Panc1 (cell line): ENCODE measurements around the gene ESR1. TPM values are rescaled to one million over a fixed set of nuclear protein-coding genes. Genes with fewer than 3 reads are reported as not detected.

ENCODE experiments used
- ATAC-seq: fragments of 200-7000 bp; cut with Tn5 transposase; 2 replicates; pipeline ENCODE4 v1.9.1; 2020; ENCODE audit warnings: mild to moderate bottlenecking, moderate library complexity
- BruUV-seq: library from RNA; stranded (reverse); fragments of 400-500 nt; replicated peaks from 2 replicates; lab custom pipeline; 2021; lab: Mats Ljungman, UMichigan
- CTCF ChIA-PET: fragments of 300-600 bp; sonication (Branson Sonifier 250); formaldehyde crosslinking; loops from one replicate; lab custom pipeline; 2022; ENCODE audit warnings: antibody characterized with exemption; lab: Charles Lee
- POLR2A ChIA-PET: fragments of 300-600 bp; sonication (Branson Sonifier 250); formaldehyde crosslinking; loops from one replicate; lab custom pipeline; 2022; ENCODE audit warnings: antibody characterized with exemption; lab: Charles Lee
- DNase-seq: peaks from one replicate; pipeline ENCODE4 v3.0.0-alpha.2; 2010; ENCODE audit warnings: low read depth, low spot score
- H3K27ac ChIP-seq: 2 replicates; pipeline ENCODE4 v1.5.1; 2011; ENCODE audit warnings: mild to moderate bottlenecking, low read length, inconsistent platforms
- H3K27me3 ChIP-seq: fragments of 200-500 bp; sonication (Bioruptor generic); 2 replicates; pipeline ENCODE4 v1.6.0; 2014; ENCODE audit warnings: low read length, inconsistent platforms; ENCODE audit not compliant: control insufficient read depth, insufficient read depth
- H3K36me3 ChIP-seq: fragments of 200-500 bp; sonication (Bioruptor generic); 2 replicates; pipeline ENCODE4 v1.5.1; 2014; ENCODE audit warnings: inconsistent platforms, mild to moderate bottlenecking, low read length, moderate library complexity; ENCODE audit not compliant: control insufficient read depth, insufficient read depth
- H3K4me1 ChIP-seq: 2 replicates; pipeline ENCODE4 v1.5.1; 2011; ENCODE audit warnings: inconsistent platforms, mild to moderate bottlenecking, low read length, moderate library complexity; ENCODE audit not compliant: control insufficient read depth, insufficient read depth
- H3K4me3 ChIP-seq, 2 experiments: 2 replicates each; pipeline ENCODE4 v1.5.1; 2011 to 2012; ENCODE audit warnings: low read depth in 2 of 2, low read length in 2 of 2, mild to moderate bottlenecking in 2 of 2, inconsistent platforms in 1 of 2, moderate library complexity in 1 of 2
- H3K9me3 ChIP-seq: fragments of 200-500 bp; sonication (Bioruptor generic); 2 replicates; pipeline ENCODE4 v1.5.1; 2014; ENCODE audit warnings: low read depth, mild to moderate bottlenecking, inconsistent platforms, low read length, moderate library complexity; ENCODE audit not compliant: control insufficient read depth, insufficient read depth
- POLR2AphosphoS5 ChIP-seq: IDR thresholded peaks from 2 replicates; pipeline ENCODE4 v1.6.1; 2012; ENCODE audit warnings: mild to moderate bottlenecking, low read depth, low read length, moderate library complexity
- SIN3A ChIP-seq: IDR thresholded peaks from 2 replicates; pipeline ENCODE4 v1.6.1; 2012; ENCODE audit warnings: low read depth, mild to moderate bottlenecking, low read length, moderate library complexity, borderline replicate concordance; ENCODE audit not compliant: insufficient read depth
- TCF7L2 ChIP-seq: IDR thresholded peaks from 2 replicates; pipeline ENCODE4 v1.6.1; 2011; ENCODE audit warnings: mild to moderate bottlenecking, low read depth, low read length, inconsistent platforms
- in situ Hi-C: cut with HindIII; loops from 2 replicates; pipeline ENCODE4 v1.10.0; 2016; ENCODE audit warnings: low sequenced_read_pairs, low pct_unique_long_range_greater_than_20kb
- intact Hi-C: fragments of 100-400 bp; cut with micrococcal nuclease; formaldehyde crosslinking; loops from one replicate; pipeline ENCODE4 v1.10.0; 2022; ENCODE audit not compliant: unreplicated experiment
- total RNA-seq: library from RNA; stranded (reverse); gene quantifications from one replicate; pipeline ENCODE4 v1.2.1, GENCODE V29; 2021; ENCODE audit not compliant: unreplicated experiment
- TF ChIP-seq, protein P1 (sequence below), 2 experiments: IDR thresholded peaks; 2 replicates each; pipeline ENCODE4 v1.6.1; 2011 to 2012; ENCODE audit warnings: low read depth in 2 of 2, control low read depth in 1 of 2, low read length in 1 of 2, mild to moderate bottlenecking in 1 of 2, moderate library complexity in 1 of 2; ENCODE audit not compliant: insufficient read depth in 1 of 2
- TF ChIP-seq, protein P2 (sequence below): fragments of 450-650 bp; IDR thresholded peaks from 2 replicates; pipeline ENCODE4 v1.5.1; 2017; ENCODE audit warnings: mild to moderate bottlenecking

Gene ESR1
- total RNA-seq, 1 experiment from 2014 or later: 0.03 TPM

DNA sequence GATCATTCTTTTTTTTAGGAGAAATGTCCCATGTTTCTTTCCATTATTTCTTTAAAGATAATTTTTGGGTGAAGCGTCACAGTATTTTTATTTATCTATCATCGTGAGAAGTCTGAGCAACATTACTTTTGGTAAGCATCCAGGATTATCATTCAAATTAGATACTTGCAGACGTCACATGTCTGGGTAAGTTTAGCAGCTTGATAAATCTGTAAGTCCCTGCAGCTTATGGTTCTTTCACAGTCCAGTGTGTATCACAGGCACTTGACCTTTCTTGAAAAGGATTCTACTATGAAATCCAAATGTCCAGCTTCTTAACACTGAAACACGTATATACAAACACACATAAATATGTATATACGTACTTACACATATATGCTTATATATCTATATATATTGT, 359.4 kb downstream of the ESR1 start:
- no TSS peak for BruUV-seq
- H3K36me3 ChIP-seq: no peaks in the 10 kb centered on the region
- intact Hi-C loops: no loop called here
- in situ Hi-C loops: no loop called here
- TF ChIP-seq, protein P1, sequence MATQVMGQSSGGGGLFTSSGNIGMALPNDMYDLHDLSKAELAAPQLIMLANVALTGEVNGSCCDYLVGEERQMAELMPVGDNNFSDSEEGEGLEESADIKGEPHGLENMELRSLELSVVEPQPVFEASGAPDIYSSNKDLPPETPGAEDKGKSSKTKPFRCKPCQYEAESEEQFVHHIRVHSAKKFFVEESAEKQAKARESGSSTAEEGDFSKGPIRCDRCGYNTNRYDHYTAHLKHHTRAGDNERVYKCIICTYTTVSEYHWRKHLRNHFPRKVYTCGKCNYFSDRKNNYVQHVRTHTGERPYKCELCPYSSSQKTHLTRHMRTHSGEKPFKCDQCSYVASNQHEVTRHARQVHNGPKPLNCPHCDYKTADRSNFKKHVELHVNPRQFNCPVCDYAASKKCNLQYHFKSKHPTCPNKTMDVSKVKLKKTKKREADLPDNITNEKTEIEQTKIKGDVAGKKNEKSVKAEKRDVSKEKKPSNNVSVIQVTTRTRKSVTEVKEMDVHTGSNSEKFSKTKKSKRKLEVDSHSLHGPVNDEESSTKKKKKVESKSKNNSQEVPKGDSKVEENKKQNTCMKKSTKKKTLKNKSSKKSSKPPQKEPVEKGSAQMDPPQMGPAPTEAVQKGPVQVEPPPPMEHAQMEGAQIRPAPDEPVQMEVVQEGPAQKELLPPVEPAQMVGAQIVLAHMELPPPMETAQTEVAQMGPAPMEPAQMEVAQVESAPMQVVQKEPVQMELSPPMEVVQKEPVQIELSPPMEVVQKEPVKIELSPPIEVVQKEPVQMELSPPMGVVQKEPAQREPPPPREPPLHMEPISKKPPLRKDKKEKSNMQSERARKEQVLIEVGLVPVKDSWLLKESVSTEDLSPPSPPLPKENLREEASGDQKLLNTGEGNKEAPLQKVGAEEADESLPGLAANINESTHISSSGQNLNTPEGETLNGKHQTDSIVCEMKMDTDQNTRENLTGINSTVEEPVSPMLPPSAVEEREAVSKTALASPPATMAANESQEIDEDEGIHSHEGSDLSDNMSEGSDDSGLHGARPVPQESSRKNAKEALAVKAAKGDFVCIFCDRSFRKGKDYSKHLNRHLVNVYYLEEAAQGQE (IDR thresholded peaks at IDR 0.05; ENCODE audit: insufficient read depth in 1 of 2, low read depth in 2 of 2, low read length in 1 of 2): no peak
- TF ChIP-seq POLR2AphosphoS5 (no peak), SIN3A (no peak), TCF7L2 (no peak)
- TF ChIP-seq, protein P2, sequence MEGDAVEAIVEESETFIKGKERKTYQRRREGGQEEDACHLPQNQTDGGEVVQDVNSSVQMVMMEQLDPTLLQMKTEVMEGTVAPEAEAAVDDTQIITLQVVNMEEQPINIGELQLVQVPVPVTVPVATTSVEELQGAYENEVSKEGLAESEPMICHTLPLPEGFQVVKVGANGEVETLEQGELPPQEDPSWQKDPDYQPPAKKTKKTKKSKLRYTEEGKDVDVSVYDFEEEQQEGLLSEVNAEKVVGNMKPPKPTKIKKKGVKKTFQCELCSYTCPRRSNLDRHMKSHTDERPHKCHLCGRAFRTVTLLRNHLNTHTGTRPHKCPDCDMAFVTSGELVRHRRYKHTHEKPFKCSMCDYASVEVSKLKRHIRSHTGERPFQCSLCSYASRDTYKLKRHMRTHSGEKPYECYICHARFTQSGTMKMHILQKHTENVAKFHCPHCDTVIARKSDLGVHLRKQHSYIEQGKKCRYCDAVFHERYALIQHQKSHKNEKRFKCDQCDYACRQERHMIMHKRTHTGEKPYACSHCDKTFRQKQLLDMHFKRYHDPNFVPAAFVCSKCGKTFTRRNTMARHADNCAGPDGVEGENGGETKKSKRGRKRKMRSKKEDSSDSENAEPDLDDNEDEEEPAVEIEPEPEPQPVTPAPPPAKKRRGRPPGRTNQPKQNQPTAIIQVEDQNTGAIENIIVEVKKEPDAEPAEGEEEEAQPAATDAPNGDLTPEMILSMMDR: no peak
- no peaks in the 10 kb centered on the region for H3K27me3 ChIP-seq
- POLR2A ChIA-PET: no interaction called here
- H3K27ac ChIP-seq: no peak overlapping the region
- H3K9me3 ChIP-seq: no peaks in the 10 kb centered on the region
- H3K4me3 ChIP-seq: no peak overlapping the region
- no peak for ATAC-seq
- H3K4me1 ChIP-seq: no peaks in the 10 kb centered on the region
- no peak for DNase-seq
- CTCF ChIA-PET: no interaction called here

DNA sequence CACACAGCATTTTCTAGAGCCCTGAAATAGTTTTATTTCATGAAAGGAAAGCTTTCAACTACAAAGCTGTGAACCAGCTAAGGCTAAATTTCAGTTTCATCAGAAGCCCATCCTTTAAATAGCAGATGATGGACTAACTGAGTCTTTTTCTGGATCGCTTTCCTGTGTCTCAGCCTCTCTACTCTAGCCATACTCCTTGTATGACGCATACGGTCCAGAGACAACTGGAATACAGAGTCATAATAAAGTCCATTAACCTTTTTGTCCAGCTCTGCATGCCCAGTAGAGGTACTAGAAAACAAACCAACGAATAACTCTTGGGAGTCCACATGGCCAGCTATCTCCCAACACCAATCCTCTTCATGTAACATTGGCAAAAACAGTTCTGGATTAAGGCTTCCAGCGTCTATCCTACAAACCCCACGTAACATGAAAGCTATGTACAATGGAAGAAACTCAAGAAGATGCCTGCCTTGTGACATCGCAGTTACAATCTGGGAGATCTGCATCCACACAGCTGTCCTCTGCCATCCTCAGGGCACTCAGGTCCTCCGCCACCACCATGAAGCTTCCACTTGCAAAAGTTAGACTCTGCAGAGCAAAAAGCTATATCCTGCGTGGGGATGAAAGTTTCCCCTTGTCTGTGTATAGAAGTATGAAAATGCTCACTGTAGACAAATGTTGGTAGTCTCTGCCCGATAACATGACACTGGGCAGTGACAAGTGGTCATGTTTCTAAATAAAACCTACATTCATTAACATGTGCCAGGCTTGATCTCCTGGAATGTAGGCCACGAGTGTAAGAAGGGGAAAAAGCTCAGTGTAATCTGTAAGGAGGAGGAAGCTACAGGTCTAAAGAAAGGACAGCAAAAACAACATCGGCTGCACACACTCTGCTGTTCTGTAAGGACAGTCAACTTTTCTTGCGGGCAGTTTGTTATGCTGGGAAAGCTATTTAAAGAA, 360.4 kb downstream of the ESR1 start:
- ChIA-PET CTCF (interaction anchor here (0.6 kb wide), 1 partner anchor 336 kb away, joined by 3 read pairs; no protein-coding TSS in a partner anchor), POLR2A (no interaction called here)
- in situ Hi-C loops (no loop called here), intact Hi-C loops (no loop called here)
- no peaks in the 10 kb centered on the region for H3K36me3 ChIP-seq
- DNase-seq: no peak
- H3K27ac ChIP-seq: no peak overlapping the region
- BruUV-seq: no TSS peak
- no peak overlapping the region for H3K4me3 ChIP-seq
- TF ChIP-seq TCF7L2 (no peak), POLR2AphosphoS5 (no peak), SIN3A (no peak)
- TF ChIP-seq, protein P2: no peak
- TF ChIP-seq, protein P1 (IDR thresholded peaks at IDR 0.05; ENCODE audit: insufficient read depth in 1 of 2, low read depth in 2 of 2, low read length in 1 of 2): no peak
- H3K4me1 ChIP-seq: no peaks in the 10 kb centered on the region
- no peaks in the 10 kb centered on the region for H3K27me3 ChIP-seq
- H3K9me3 ChIP-seq: no peaks in the 10 kb centered on the region
- ATAC-seq: no peak
